Measurements from ENCODE around the gene ANKRD24.
"Not testable (repeated sequence)": the region's sequence is repeated elsewhere in the genome, so short reads cannot be mapped to it uniquely, and the experiment has no call there.

The ANKRD24 gene
- total RNA-seq: 1.1 reads per million

GRCh38 chr19:4182084-4182810, at the start of gene ANKRD24, which contains the start of gene SIRT6:
ANKRD24 (plus strand) TSS chr19:4182689; CDS start chr19:4186426, 3,737 bp downstream.
SIRT6 (minus strand) TSS chr19:4182563; CDS start chr19:4182539, 24 bp downstream.
- peak; percentile 94 for DNase-seq

- DNase-seq: no peak
Observed at GRCh38 chr19:4134351-4134750, 48.1 kb upstream of the ANKRD24 start.

GRCh38 chr19:4135386-4135785, 47.1 kb upstream of the ANKRD24 start:
- not testable (repeated sequence) for DNase-seq

- DNase-seq: no peak
Observed at GRCh38 chr19:4136680-4137088, 45.8 kb upstream of the ANKRD24 start.

DNA sequence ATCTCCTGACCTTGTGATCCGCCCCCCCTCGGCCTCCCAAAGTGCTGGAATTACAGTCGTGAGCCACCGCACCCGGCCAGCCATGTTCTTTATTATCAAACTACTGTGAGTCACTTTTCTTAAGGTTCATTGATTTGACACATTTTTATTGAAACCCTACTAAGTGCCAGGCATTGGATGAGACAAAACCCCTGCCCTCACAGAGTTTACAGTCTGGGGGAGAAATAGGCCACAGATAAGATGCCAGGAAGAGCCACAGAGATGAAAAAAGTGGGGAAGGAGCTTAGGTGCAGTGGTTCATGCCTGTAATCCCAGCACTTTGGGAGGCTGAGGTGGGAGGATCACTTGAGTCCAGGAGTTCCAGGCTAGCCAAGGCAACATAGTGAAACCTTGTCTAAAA, 44.0 kb upstream of the ANKRD24 start:
- no peak for DNase-seq

- peak; percentile 83 for DNase-seq
Observed at GRCh38 chr19:4139614-4140236, 42.8 kb upstream of the ANKRD24 start.

GRCh38 chr19:4140237-4140711, 42.2 kb upstream of the ANKRD24 start:
- DNase-seq: no peak

DNA sequence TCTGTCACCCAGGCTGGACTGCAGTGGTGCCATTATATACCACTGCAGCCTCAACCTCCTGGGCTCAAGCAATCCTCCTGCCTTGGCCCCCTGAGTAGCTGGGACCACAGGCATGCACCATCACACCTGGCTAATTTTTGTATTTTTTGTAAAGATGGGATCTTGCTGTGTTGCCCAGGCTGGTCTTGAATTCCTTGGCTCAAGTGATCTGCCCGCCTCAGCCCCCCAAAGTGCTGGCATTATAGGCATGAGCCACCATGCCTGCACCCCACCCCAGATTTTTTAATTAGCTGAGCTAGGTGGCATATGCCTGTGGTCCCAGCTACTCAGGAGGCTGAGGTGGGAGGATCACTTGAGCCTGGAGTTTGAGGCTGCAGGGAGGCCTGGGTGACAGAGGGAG, 39.6 kb upstream of the ANKRD24 start:
- not testable (repeated sequence) for DNase-seq

GRCh38 chr19:4144666-4145249, 37.7 kb upstream of the ANKRD24 start:
- DNase-seq: no peak

GRCh38 chr19:4149518-4150288, 32.8 kb upstream of the ANKRD24 start:
- DNase-seq: no peak

- DNase-seq: no peak
Observed at GRCh38 chr19:4151623-4152022, 30.9 kb upstream of the ANKRD24 start.

DNA sequence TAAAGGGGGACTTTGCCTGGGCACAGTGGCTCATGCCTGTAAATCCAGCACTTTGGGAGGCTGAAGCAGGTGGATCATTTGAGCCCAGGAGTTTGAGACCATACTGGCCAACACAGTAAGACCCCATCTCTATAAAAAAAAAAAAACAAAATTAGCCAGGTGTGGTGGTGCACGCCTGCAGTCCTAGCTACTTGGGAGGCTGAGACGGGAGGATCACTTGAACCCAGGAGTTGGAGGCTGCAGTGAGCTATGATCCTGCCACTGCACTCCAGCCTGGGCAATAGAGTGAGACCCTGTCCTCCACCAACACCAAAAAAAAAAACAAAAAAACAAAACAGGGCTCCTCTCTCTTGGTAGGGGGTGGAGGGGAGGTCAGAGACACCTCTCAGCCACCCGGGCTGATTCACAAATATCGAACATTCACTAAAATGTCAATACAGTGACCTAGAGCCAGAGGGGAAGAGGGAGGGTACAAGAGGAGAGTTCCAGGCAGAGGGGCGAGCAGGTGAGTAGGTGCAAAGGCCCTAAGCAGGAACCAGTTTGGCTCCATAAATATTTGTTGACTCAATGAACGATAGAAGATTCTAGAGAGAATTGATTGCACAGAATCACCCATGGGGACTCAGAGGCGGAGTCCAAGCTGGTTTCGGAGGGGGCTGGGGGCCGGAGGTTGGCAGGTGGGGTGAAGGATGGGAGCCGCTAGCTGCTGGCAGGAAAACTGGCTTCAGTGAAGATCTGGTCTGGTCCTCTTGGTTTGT, 30.1 kb upstream of the ANKRD24 start:
- DNase-seq: no peak

DNA sequence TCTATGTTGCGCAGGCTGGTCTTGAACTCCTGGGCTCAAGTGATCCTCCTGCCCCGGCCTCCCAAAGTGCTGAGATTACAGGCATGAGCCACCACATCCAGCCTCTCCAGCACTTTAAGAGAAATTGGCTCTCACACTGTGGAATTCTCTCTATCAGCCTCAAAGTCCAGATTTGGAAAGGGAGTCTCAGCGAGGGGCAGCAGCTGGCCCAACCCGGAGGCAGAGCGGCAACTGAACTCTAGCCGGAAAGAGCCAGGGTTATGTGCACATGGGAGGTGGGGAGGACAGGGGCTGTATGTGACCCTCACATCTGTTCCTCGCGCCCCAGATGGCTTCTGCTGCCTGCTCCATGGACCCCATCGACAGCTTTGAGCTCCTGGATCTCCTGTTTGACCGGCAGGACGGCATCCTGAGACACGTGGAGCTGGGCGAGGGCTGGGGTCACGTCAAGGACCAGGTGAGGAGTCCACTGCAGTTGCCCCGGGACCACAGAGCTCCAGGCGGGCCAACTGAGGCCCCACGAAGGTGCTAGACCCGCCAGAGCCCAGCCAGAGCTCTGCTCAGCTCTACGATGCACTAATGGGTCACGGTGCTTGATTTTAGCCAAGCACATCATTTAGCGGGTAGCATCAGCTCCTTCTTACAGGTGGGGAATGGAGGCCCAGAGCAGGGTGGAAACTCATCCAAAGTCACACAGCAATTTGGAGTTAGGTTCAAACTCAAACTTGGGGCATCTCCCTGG, 27.7 kb upstream of the ANKRD24 start:
- DNase-seq: no peak

DNA sequence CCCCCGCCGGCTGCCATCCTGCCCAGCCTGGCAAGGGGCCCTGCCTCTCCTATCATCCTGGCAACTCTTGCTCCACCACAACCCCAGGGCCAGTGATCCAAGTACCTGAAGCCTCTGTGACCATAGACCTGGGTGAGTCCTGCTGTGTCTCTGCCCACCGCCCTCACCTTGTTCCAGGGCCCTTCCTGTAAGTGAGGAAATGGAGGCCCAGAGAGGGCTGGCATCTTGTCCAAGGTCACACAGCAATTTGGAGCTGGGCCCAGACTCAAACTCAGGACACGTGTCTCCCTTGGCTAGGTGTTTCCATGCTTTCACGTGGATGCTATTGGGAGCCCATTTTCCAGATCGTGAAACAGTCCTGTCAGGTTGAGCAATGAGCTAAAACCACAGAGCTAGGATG, 25.3 kb upstream of the ANKRD24 start:
- no peak for DNase-seq

DNA sequence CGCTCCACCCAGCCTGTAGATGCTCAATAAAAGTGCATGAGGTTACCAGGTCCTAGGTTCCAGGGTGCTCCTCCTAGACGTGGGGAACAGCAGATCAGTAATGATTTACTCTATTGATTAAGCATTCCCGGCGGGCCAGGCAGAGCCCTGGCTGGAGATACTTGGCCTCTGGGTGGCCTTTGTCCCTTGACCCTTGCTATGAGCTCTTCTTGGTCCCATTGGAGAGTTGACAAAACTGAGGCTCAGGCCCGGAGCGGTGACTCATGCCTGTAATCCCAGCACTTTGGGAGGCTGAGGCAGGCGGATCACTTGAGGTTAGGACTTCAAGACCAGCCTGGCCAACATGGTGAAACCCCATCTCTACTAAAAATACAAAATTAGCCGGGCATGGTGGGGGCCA, 24.5 kb upstream of the ANKRD24 start:
- DNase-seq: not testable (repeated sequence)

DNA sequence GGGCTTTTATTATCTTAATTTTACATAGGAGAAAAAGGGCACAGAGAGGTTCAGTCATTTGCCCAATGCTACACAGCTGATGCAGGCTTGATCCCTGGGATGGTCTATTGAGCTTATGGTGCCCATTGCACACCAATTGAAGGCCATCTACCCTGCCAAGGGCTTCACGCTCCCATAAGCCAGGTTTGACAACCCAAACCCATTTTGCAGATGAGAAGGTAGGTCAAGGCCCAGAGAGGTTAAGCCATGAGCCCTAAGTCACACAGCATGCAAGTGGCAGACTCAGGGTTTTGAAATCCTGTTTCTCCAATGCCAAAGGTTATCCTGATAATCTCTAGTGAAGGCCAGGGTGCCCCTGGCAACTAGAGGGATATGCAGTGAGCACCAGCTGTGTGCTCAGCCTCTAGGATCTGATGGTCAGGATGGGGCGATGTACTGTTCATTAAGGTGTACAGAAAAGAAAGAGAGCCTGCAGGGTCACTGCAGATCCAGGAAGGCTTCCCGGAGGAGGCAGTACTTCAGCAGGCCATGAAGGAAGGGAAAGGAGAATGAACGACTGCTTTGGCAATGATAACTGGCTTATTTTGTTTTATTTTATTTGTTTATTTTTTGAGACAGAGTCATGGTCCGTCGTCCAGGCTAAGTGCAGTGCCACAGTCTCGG, 20.9 kb upstream of the ANKRD24 start:
- DNase-seq: no peak

DNA sequence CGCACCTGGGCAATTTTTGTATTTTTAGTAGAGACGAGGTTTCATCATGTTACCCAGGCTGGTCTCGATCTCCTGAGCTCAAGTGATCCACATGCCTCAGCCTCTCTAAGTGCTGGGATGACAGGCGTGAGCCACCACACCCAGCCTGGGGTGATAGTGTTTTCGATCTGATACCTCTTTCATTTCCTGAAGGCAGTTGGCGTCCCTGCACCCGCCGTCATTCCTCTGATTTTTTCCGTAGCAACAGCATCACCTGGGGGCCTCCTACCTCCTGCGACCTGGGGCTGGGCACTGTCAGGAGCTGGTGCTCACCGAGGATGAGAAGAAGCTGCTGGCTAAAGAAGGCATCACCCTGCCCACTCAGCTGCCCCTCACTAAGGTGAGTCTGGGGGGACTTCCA, 18.2 kb upstream of the ANKRD24 start:
- DNase-seq: no peak

- no peak for DNase-seq
Observed at GRCh38 chr19:4171676-4172075, 10.8 kb upstream of the ANKRD24 start.

GRCh38 chr19:4172861-4173473, 9.5 kb upstream of the ANKRD24 start:
- peak; percentile 61 for DNase-seq

DNA sequence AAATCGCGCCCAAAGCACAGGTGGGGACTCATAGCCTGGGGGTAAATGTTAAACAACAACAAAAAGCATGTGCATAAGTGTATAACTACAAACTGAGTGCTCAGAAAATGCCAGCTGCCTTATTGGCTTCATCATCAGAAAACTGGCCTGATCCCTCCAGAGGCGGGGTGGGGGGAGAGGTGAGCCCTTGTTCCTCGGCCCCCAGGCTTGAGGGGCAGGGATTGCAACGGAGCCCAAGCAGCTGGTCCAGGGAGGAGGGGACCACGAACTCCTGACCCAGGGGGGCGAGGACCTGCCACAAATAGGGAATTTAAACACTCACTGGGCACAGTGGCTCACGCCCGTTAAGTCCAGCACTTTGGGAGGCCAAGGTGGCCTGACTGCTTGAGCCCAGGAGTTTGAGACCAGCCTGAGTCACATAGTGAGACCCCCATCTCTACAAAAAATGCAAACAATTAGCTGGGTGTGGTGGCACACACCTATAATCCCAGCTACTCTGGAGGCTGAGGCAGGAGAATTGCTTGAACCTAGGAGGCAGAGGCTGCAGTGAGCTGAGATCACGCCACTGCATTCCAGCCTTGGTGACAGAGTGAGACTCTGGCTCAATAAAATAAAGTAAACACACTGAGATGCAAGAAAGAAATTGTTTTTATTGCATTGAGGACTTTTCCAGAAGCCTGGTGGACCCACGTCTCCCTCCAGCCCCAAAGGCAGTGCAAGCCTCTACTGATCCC, 8.8 kb upstream of the ANKRD24 start:
- DNase-seq: no peak
